ENCODE data around the gene PRKAA2.

The PRKAA2 gene

DNA sequence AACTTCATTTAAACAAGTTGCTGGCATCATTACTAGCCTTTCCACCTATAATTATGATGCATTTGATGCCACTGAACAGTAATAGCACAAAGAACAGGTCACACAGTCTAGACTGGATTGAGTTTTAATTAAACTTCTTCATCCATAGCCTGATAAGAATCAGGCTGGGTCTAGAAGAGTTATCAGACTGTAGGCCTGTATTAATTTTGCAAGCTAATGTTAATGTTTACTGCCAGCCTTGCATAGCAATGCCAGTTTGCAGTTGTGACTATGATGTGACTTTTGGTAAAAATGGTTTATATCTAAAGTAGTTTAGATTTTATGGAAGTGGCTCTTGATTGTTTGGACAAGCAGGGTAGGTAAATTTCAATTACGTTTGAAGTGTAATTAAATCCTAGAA, 68.0 kb downstream of the PRKAA2 start:
- no peak for DNase-seq (ENCODE audit: low spot score)

DNA sequence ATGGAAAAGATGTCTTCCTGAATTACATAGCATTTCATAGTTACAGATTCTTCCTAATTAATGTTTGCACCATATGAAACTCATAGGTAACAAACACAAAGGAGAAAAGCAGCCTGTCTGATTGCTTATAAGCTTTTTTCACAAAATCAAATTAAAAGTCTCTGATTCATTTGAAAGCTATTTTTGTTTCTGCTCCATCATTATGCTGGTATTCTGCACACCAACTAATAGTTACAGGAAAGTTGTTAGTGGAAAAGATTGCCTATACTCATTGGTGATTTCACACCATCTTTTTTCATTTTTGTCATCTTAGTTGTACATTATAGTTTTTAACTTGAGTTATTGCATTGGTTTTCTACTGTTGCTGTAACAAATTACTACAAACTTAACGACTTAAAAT, 70.0 kb downstream of the PRKAA2 start:
- DNase-seq (ENCODE audit: low spot score): no peak

DNA sequence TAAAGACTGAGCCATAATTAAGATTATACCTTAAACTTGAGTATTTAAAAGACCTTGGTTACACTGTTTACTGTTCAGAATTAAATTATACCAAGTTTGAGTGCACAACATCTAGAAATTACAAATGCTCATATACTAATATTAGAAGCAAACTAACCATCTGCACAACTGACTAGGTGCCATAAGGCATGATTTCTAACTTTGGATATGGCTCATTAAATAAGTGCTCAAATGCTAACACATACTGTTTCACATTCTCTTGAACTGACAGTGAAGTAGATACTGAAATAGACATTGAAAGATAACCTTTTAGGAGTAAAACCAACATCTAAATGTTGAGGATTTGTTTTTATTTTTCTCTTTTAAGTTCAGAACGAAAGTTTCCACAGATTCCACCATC, 74.1 kb downstream of the PRKAA2 start:
- no peak for DNase-seq (ENCODE audit: low spot score)

DNA sequence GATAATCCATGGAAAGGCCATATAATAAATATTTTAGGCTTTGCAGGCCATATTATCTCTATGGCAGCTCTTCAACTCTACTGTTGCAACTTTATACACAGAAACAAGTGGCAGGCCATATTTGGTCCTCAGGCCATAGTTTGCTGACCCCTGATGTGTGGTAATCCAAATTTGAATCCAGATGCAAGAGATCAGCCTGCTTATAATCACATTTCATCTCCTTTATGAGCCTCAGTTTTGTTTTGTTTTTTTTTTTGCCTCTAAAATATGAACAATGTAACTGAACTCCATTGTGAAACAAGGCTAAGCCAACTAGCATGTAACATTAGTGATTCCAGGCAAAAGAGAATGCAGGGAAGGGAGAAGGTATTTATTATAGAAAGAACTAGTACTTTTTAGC, 81.6 kb downstream of the PRKAA2 start:
- no peak for DNase-seq (ENCODE audit: low spot score)

DNA sequence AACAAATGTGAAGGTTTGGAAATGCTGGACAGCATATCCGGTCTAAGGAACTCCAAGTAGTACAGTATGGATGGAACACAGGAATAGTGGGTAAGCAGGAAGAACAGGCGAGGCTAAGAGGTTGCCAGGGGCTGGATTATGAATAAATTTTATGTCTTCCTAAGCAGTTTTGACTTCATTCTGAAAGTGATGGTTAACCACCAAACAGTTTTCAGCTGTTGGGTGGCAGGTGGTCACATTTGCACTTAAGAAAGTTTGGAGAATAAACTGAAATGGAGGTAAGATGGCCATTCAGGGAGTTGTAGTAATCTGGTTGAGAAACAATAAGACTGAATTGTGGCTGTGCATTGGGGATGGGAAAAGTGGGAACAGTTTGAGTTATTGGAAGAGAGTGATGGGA, 83.8 kb downstream of the PRKAA2 start:
- DNase-seq (ENCODE audit: low spot score): no peak

DNA sequence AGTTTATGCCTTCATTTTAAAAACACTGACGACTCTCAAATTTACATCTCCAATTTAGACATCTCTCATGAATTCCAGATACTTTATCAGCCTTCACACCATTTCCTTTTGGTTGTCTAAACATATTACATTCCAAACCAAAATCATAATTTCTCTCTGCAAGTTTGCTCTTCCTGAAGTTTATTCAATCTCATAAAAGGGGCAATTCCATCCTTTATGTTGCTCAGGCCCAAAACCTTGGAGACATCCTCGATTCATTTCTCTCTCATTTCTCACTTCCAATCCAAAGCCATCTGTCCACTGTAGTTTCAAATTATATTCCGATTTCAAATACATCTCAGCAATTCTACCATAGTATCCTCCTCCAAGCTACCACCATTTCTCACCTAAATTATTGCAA, 100.1 kb downstream of the PRKAA2 start:
- DNase-seq (ENCODE audit: low spot score): no peak

DNA sequence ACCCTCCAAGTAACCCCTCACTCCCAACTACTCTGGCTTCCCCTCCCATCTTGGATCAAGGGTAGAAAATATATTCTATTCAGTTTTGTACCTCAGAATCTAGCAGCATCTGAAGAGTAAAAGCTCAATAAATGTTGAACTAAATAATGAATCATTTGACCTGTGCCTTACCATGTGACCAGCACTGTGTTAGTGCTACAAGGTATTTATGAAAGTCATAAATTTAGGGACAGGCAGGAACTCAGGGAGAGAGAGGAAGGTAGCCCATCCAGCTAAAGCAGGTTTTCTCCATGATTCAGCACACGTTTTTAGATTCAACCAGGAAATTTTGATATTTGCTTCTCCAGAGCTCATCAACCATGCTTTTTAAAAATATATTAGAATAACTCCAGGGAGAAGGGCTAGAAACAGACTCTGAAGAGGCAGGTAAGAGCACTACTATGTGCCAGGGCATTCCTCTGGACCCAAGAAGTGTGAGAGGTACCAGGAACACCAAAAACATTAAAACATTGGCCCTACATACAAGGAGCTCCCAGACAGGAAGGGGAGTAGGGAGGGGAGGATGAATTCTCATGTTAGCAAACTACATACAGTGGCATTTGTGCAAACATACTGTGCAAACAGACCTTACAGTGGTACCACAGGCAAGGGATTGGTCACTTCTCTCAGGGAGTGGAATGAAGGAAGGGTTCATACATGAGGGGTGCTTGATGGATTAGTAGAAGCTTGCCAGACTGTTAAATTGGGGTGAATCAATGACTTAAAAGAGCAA, 109.8 kb downstream of the PRKAA2 start:
- no peak for DNase-seq (ENCODE audit: low spot score)

DNA sequence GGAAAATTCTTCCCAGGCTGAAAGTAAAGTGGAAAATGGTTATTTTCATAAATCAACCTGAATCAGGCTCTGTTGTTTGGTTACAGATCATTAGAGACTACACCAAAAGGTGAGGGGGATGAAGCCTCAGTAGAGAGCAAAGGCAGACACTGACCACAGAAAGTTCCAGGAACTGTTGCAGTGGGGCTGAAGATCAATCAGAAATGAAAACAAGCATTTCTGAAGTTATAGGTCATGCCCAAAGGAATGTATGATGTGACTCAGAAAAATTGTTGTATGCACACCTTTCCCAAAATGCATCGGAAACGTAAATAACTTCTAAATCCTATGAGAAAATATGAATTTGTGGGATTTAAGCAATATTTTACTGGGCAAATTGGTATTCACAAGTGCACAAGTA, 110.8 kb downstream of the PRKAA2 start:
- no peak for DNase-seq (ENCODE audit: low spot score)

DNA sequence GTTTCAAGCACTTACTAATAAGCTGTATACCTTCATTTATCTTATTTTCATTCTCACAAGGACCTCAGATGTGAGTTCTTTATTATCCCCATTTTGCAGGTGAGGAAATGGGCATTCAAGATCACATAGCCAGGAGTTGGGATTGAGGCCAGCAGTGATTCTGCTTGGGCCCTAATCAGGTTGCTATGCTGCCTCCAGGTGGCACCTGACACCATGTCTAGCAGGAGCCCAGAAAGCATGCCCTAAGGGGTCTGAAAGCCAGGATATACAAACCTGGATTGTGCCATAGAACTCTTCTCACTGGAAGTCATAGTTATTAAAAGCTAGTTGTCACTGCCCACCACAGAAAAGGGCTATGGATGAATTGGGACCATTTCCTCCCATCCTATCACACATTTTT, 113.0 kb downstream of the PRKAA2 start:
- DNase-seq (ENCODE audit: low spot score): no peak

DNA sequence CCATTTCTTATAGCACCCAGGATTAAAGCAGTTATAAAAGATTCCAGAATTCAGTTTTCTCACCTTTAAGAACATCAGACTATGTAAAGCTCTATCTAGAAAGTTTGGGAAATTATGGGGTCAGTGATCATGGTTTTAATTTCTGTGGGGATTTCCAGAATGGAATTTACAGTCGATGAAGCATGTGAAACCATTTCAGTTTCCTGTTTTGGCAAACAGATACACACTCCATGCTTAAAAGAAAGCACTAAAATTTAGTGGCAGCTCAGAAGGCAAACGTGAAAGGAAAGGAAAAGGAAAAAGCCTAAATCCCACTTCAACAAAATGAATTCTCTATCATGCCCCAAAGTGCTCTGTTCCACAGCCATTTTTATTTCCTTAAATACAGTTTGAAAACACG, 113.7 kb downstream of the PRKAA2 start:
- no peak for DNase-seq (ENCODE audit: low spot score)

Data from hematopoietic multipotent progenitor cell treated with erythropoietin and hydrocortisone succinate and interleukin-3 and kit ligand, for 17 days (in vitro differentiated cells).